A673 (cell line): ENCODE results near the gene POLN. TPM values are rescaled to one million over a fixed set of nuclear protein-coding genes. Genes with fewer than 3 reads are reported as not detected.

Experiments used
- BruUV-seq: library from RNA; stranded (reverse); fragments of 400-500 nt; replicated peaks from 2 replicates; lab custom pipeline; 2021; lab: Mats Ljungman, UMichigan
- CTCF ChIA-PET: fragments of 300-600 bp; sonication (Branson Sonifier 250); formaldehyde crosslinking; loops from one replicate; lab custom pipeline; 2022; ENCODE audit warnings: antibody characterized with exemption; lab: Charles Lee
- POLR2A ChIA-PET: fragments of 300-600 bp; sonication (Branson Sonifier 250); formaldehyde crosslinking; loops from one replicate; lab custom pipeline; 2022; ENCODE audit warnings: antibody characterized with exemption; ENCODE audit not compliant: low non-redundant PET; lab: Charles Lee
- DNase-seq: peaks from one replicate; pipeline ENCODE4 v3.0.0-alpha.2; 2015; ENCODE audit warnings: low spot score
- H3K27ac ChIP-seq: fragments of 200-600 bp; sonication (generic); 2 replicates; pipeline ENCODE4 v1.5.1; 2016; ENCODE audit warnings: mixed run types, low read depth, mild to moderate bottlenecking, mixed read lengths, antibody characterized with exemption, low read length; ENCODE audit not compliant: poor library complexity, severe bottlenecking
- H3K27me3 ChIP-seq: fragments of 200-600 bp; sonication (generic); replicated peaks from 2 replicates; pipeline ENCODE4 v1.6.1; 2017; ENCODE audit warnings: mixed run types, low read depth, mild to moderate bottlenecking, mixed read lengths, antibody characterized with exemption, low read length; ENCODE audit not compliant: insufficient read depth, poor library complexity
- H3K36me3 ChIP-seq: fragments of 200-600 bp; sonication (generic); 2 replicates; pipeline ENCODE4 v1.6.1; 2016; ENCODE audit warnings: mixed run types, mild to moderate bottlenecking, mixed read lengths, antibody characterized with exemption, low read length; ENCODE audit not compliant: insufficient read depth, poor library complexity, severe bottlenecking
- H3K4me1 ChIP-seq: fragments of 200-600 bp; sonication (generic); 2 replicates; pipeline ENCODE4 v1.6.1; 2017; ENCODE audit warnings: mixed run types, mild to moderate bottlenecking, mixed read lengths, antibody characterized with exemption, low read length; ENCODE audit not compliant: insufficient read depth, poor library complexity, severe bottlenecking
- H3K4me3 ChIP-seq: fragments of 200-600 bp; sonication (generic); 2 replicates; pipeline ENCODE4 v1.5.1; 2016; ENCODE audit warnings: low read depth, mixed run types, mild to moderate bottlenecking, mixed read lengths, low read length; ENCODE audit not compliant: poor library complexity, severe bottlenecking
- H3K9me3 ChIP-seq: fragments of 200-600 bp; sonication (generic); 2 replicates; pipeline ENCODE4 v1.6.1; 2016; ENCODE audit warnings: mixed run types, low read depth, mild to moderate bottlenecking, mixed read lengths, antibody characterized with exemption, low read length; ENCODE audit not compliant: poor library complexity, severe bottlenecking
- CTCF ChIP-seq: fragments of 300-800, 200-600 bp; sonication (generic); conservative IDR thresholded peaks from 2 replicates; pipeline ENCODE4 v1.5.1; 2017; ENCODE audit warnings: low read depth, mild to moderate bottlenecking, antibody characterized with exemption, low read length, moderate library complexity, mixed read lengths
- EZH2 ChIP-seq: fragments of 200-600 bp; sonication (generic); IDR thresholded peaks from 2 replicates; pipeline ENCODE4 v1.6.1; 2017; ENCODE audit warnings: borderline replicate concordance, low read depth, mild to moderate bottlenecking, mixed read lengths, antibody characterized with exemption, low read length; ENCODE audit not compliant: poor library complexity, severe bottlenecking
- intact Hi-C: fragments of 100-400 bp; cut with micrococcal nuclease; formaldehyde crosslinking; loops from one replicate; pipeline ENCODE4 v1.10.0; 2022; ENCODE audit not compliant: unreplicated experiment
- total RNA-seq: library from RNA; stranded (reverse); gene quantifications from 2 replicates; pipeline ENCODE4 v1.2.3, GENCODE V29; 2021

POLN gene
- total RNA-seq, 1 experiment from 2014 or later, result 4.0 TPM

GRCh38 chr4:2062808-2063524 lies 179.0 kb downstream of the POLN start:
- no peaks in the 10 kb centered on the region for H3K36me3 ChIP-seq
- no peak overlapping the region for H3K27ac ChIP-seq
- no peak for DNase-seq
- peaks cover 3% of the 10 kb centered on the region for H3K27me3 ChIP-seq
- intact Hi-C loops, result no loop called here
- CTCF ChIA-PET, result no interaction called here
- H3K4me1 ChIP-seq, result no peaks in the 10 kb centered on the region
- no peaks in the 10 kb centered on the region for H3K9me3 ChIP-seq
- TF ChIP-seq EZH2 (no peak), CTCF (no peak)
- POLR2A ChIA-PET, result no interaction called here
- H3K4me3 ChIP-seq, result no peak overlapping the region
- BruUV-seq, result no TSS peak

- intact Hi-C loops, result no loop called here
- H3K27ac ChIP-seq, result no peak overlapping the region
- BruUV-seq, result no TSS peak
- no peak overlapping the region for H3K4me3 ChIP-seq
- TF ChIP-seq CTCF, result no peak
- TF ChIP-seq EZH2, result no peak
- POLR2A ChIA-PET, result no interaction called here
- no peaks in the 10 kb centered on the region for H3K36me3 ChIP-seq
- CTCF ChIA-PET, result no interaction called here
- H3K27me3 ChIP-seq, result peaks cover 10% of the 10 kb centered on the region
- no peaks in the 10 kb centered on the region for H3K4me1 ChIP-seq
- no peaks in the 10 kb centered on the region for H3K9me3 ChIP-seq
- DNase-seq, result no peak
Observed at GRCh38 chr4:2062168-2062807, 179.6 kb downstream of the POLN start.

GRCh38 chr4:2061186-2062131 lies 180.5 kb downstream of the POLN start:
- TF ChIP-seq EZH2 (no peak), CTCF (no peak)
- ChIA-PET POLR2A (no interaction called here), CTCF (no interaction called here)
- H3K36me3 ChIP-seq, result no peaks in the 10 kb centered on the region
- no TSS peak for BruUV-seq
- H3K4me3 ChIP-seq, result no peak overlapping the region
- intact Hi-C loops, result no loop called here
- no peaks in the 10 kb centered on the region for H3K4me1 ChIP-seq
- H3K27me3 ChIP-seq, result peaks cover 11% of the 10 kb centered on the region
- no peak overlapping the region for H3K27ac ChIP-seq
- no peaks in the 10 kb centered on the region for H3K9me3 ChIP-seq
- DNase-seq, result no peak
